GM23338 (cell line): ENCODE measurements around the gene PRELID1.

ENCODE experiments used
- CREB1 ChIP-seq: fragments of 250-450 bp; sonication (Bioruptor Pico); IDR thresholded peaks from 2 replicates; pipeline ENCODE4 v1.5.0; 2020; ENCODE audit warnings: low read depth, mild to moderate bottlenecking, moderate library complexity
- CTCF ChIP-seq, 2 experiments: fragments of 200-600 bp in 1 of 2; sonication (generic) in 1 of 2; conservative IDR thresholded peaks; 2 replicates each; pipeline versions ENCODE4 v1.5.1 to v1.6.1; 2016 to 2017; ENCODE audit warnings: antibody characterized with exemption in 2 of 2, low read depth in 2 of 2, mild to moderate bottlenecking in 2 of 2, moderate library complexity in 1 of 2
- ETS1 ChIP-seq: IDR thresholded peaks from 2 replicates; pipeline ENCODE4 v1.6.1; 2016; ENCODE audit warnings: antibody characterized with exemption
- EZH2 ChIP-seq: fragments of 200-600 bp; sonication (generic); IDR thresholded peaks from one replicate; pipeline ENCODE4 v1.8.0; 2017; ENCODE audit warnings: antibody characterized with exemption, mild to moderate bottlenecking, low read depth; ENCODE audit not compliant: unreplicated experiment
- EZH2phosphoT487 ChIP-seq: fragments of 200-600 bp; sonication (generic); IDR thresholded peaks from one replicate; pipeline ENCODE4 v1.8.1; 2018; ENCODE audit warnings: antibody characterized with exemption; ENCODE audit not compliant: unreplicated experiment
- JUNB ChIP-seq: IDR thresholded peaks from one replicate; pipeline ENCODE4 v1.6.1; 2016; ENCODE audit warnings: antibody characterized with exemption; ENCODE audit not compliant: unreplicated experiment
- NANOG ChIP-seq: IDR thresholded peaks from 2 replicates; pipeline ENCODE4 v1.6.1; 2016; ENCODE audit warnings: antibody characterized with exemption, borderline replicate concordance
- POLR2AphosphoS5 ChIP-seq: IDR thresholded peaks from 2 replicates; pipeline ENCODE4 v1.6.1; 2016; ENCODE audit warnings: antibody characterized with exemption, low read depth
- REST ChIP-seq: IDR thresholded peaks from one replicate; pipeline ENCODE4 v1.6.1; 2018; ENCODE audit warnings: antibody characterized with exemption; ENCODE audit not compliant: unreplicated experiment
- STAT1 ChIP-seq: IDR thresholded peaks from one replicate; pipeline ENCODE4 v1.6.1; 2016; ENCODE audit warnings: antibody characterized with exemption; ENCODE audit not compliant: unreplicated experiment
- ZNF114 ChIP-seq: fragments of 250-450 bp; sonication (Bioruptor Pico); IDR thresholded peaks from 2 replicates; pipeline ENCODE4 v1.5.0; 2020; ENCODE audit warnings: mild to moderate bottlenecking, moderate library complexity
- ZNF331 ChIP-seq: fragments of 250-450 bp; sonication (Bioruptor Pico); IDR thresholded peaks from 2 replicates; pipeline ENCODE4 v1.5.0; 2020; ENCODE audit warnings: low read depth, mild to moderate bottlenecking, moderate library complexity
- ZNF462 ChIP-seq: fragments of 250-450 bp; sonication (Bioruptor Pico); IDR thresholded peaks from 2 replicates; pipeline ENCODE4 v1.5.0; 2020; ENCODE audit warnings: mild to moderate bottlenecking, moderate library complexity

GRCh38 chr5:177320879-177321278 is 17.3 kb downstream of the PRELID1 start:
- TF ChIP-seq CTCF (conservative IDR thresholded peaks at IDR 0.05; ENCODE audit: low read depth in 2 of 2) = no peak
- TF ChIP-seq POLR2AphosphoS5 = no peak
- TF ChIP-seq REST = no peak
- TF ChIP-seq CREB1 (CRISPR knock-in tag) = no peak
- TF ChIP-seq EZH2 = no peak
- TF ChIP-seq ETS1 = no peak
- TF ChIP-seq JUNB = no peak
- TF ChIP-seq EZH2phosphoT487 = no peak
- TF ChIP-seq ZNF331 = no peak
- TF ChIP-seq STAT1 = no peak
- no peak for TF ChIP-seq ZNF114 (CRISPR knock-in tag)
- no peak for TF ChIP-seq NANOG
- no peak for TF ChIP-seq ZNF462 (CRISPR knock-in tag)
